Liver (tissue), 9 donors: Measurements from ENCODE around the gene RB1. TPM values are rescaled to one million over a fixed set of nuclear protein-coding genes. Genes with fewer than 3 reads are reported as not detected.

Source experiments
- DNase-seq: peaks from one replicate; pipeline ENCODE4 v3.0.0-alpha.2; 2017; ENCODE audit warnings: low spot score
- H3K27ac ChIP-seq, 2 donors: one replicate each; pipeline ENCODE4 v1.7.0; 2013; ENCODE audit warnings: inconsistent platforms in 2 of 2, low read length in 2 of 2, control low read depth in 1 of 2, low read depth in 1 of 2, mild to moderate bottlenecking in 1 of 2
- H3K27me3 ChIP-seq, 4 donors: one replicate each; pipeline versions ENCODE4 v1.6.1 to v1.7.0; 2013; ENCODE audit warnings: low read length in 3 of 4, inconsistent platforms in 1 of 4, mild to moderate bottlenecking in 1 of 4, moderate library complexity in 1 of 4; ENCODE audit not compliant: control insufficient read depth in 4 of 4, insufficient read depth in 4 of 4
- H3K36me3 ChIP-seq, 4 donors: one replicate each; pipeline versions ENCODE4 v1.6.1 to v1.7.0; 2013; ENCODE audit warnings: low read length in 3 of 4, mild to moderate bottlenecking in 3 of 4, low read depth in 1 of 4, moderate library complexity in 1 of 4; ENCODE audit not compliant: control insufficient read depth in 4 of 4, insufficient read depth in 3 of 4
- H3K4me1 ChIP-seq, 4 donors: one replicate each; pipeline versions ENCODE4 v1.6.1 to v1.7.0; 2013; ENCODE audit warnings: low read length in 3 of 4, mild to moderate bottlenecking in 3 of 4, moderate library complexity in 1 of 4; ENCODE audit not compliant: control insufficient read depth in 4 of 4, insufficient read depth in 4 of 4
- H3K4me3 ChIP-seq, 3 donors: one replicate each; pipeline versions ENCODE4 v1.6.1 to v1.7.0; 2013; ENCODE audit warnings: low read length in 3 of 3, control low read depth in 1 of 3, low read depth in 1 of 3, mild to moderate bottlenecking in 1 of 3
- H3K9ac ChIP-seq, 2 donors: one replicate each; pipeline ENCODE4 v1.7.0; 2013; ENCODE audit warnings: low read length in 2 of 2, mild to moderate bottlenecking in 2 of 2, moderate library complexity in 2 of 2, control low read depth in 1 of 2, low read depth in 1 of 2
- H3K9me3 ChIP-seq, 4 donors: one replicate each; pipeline versions ENCODE4 v1.6.1 to v1.7.0; 2013; ENCODE audit warnings: low read length in 3 of 4; ENCODE audit not compliant: control insufficient read depth in 4 of 4
- EGR1 ChIP-seq, 2 donors: IDR thresholded peaks; 2 replicates each; pipeline ENCODE4 v1.6.1; 2016 to 2018; ENCODE audit warnings: antibody characterized with exemption in 2 of 2, low read depth in 2 of 2
- HNF4G ChIP-seq: IDR thresholded peaks from 2 replicates; pipeline ENCODE4 v1.6.1; 2016; ENCODE audit warnings: antibody characterized with exemption
- NR2F2 ChIP-seq: IDR thresholded peaks from 2 replicates; pipeline ENCODE4 v1.6.1; 2016; ENCODE audit warnings: antibody characterized with exemption
- RAD21 ChIP-seq, 2 donors: IDR thresholded peaks; 2 replicates each; pipeline ENCODE4 v1.6.1; 2016; ENCODE audit warnings: antibody characterized with exemption in 2 of 2, mild to moderate bottlenecking in 2 of 2
- RXRA ChIP-seq, 2 donors: IDR thresholded peaks; 2 replicates each; pipeline ENCODE4 v1.6.1; 2017 to 2018; ENCODE audit warnings: antibody characterized with exemption in 2 of 2, mild to moderate bottlenecking in 1 of 2
- SP1 ChIP-seq: IDR thresholded peaks from 2 replicates; pipeline ENCODE4 v1.6.1; 2018; ENCODE audit warnings: antibody characterized with exemption, mild to moderate bottlenecking
- TAF1 ChIP-seq: conservative IDR thresholded peaks from 2 replicates; pipeline ENCODE4 v1.6.1; 2016; ENCODE audit warnings: antibody characterized with exemption, mild to moderate bottlenecking
- YY1 ChIP-seq: IDR thresholded peaks from 2 replicates; pipeline ENCODE4 v1.6.1; 2016; ENCODE audit warnings: antibody characterized with exemption, mild to moderate bottlenecking
- WGBS: extraction: QIAGEN DNeasy Blood & Tissue Kit; methylation state at CpG from one replicate; pipeline ENCODE4 v1.1.7; 2013; 5-methylcytosine and 5-hydroxymethylcytosine counted together
- polyA plus RNA-seq, 2 donors: library from polyadenylated mRNA; stranded (reverse) in 1 of 2; unstranded in 1 of 2; fragments of 200-250 nt in 1 of 2; fragments of >200 nt in 1 of 2; fragmentation: Nextera tagmentation in 1 of 2; extraction: Ambion mirVana in 1 of 2; gene quantifications; one replicate each; pipeline versions ENCODE4 v1.2.1 to v1.2.3, GENCODE V29; 2013 to 2015
- total RNA-seq, 2 donors: library from RNA; depleted of rRNA; stranded (reverse); fragments of >200 nt; gene quantifications; one replicate each; pipeline ENCODE4 v1.2.3, GENCODE V29; 2014
- TF ChIP-seq, protein P1 (sequence below): IDR thresholded peaks from 2 replicates; pipeline ENCODE4 v1.6.1; 2016; ENCODE audit warnings: antibody characterized with exemption
- TF ChIP-seq, protein P2 (sequence below): IDR thresholded peaks from 2 replicates; pipeline ENCODE4 v1.6.1; 2016; ENCODE audit warnings: antibody characterized with exemption, mild to moderate bottlenecking
- TF ChIP-seq, protein P3 (sequence below): IDR thresholded peaks from 2 replicates; pipeline ENCODE4 v1.6.1; 2016; ENCODE audit warnings: antibody characterized with exemption
- TF ChIP-seq, protein P4 (sequence below): IDR thresholded peaks from 2 replicates; pipeline ENCODE4 v1.6.1; 2016; ENCODE audit warnings: antibody characterized with exemption
- TF ChIP-seq, protein P5 (sequence below): fragments of 150-350 bp; IDR thresholded peaks from 2 replicates; pipeline ENCODE4 v1.5.1; 2017; ENCODE audit warnings: improper control_type of control experiment, low read depth, low read length; ENCODE audit not compliant: missing input control
- donor health status: healthy.
- donor health status: healthy.
- donor health status: healthy.
- donor health status: healthy.
- donor health status: healthy.

Gene RB1
- total and polyA plus RNA-seq, 4 donors, result 6.6 to 30.6 (median 8.9) TPM

DNA sequence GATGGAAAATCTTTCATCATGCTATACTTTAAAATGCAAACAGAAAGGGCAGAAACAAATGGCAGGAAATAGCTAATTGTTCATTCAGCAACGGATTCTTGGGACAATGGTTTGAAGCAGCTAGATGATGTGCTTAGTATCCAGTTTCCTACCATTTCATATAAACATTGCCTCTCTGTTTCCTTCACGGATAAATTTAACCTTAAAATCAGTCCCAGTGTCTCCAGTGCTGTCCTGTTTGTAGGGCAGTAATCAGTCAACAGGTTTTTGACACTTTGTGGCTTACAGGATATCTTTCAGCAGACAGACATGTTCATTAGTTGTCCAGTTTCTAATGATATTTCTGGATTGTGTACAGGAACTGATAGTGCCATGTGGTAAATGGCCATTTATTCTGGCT is 24.7 kb upstream of the RB1 start:
- no peaks in the 10 kb centered on the region for H3K9me3 ChIP-seq
- DNase-seq, result no peak
- TF ChIP-seq EGR1 (IDR thresholded peaks at IDR 0.05; ENCODE audit: low read depth in 2 of 2) (no peak), SP1 (no peak), HNF4G (no peak), NR2F2 (no peak), YY1 (no peak), RXRA (IDR thresholded peaks at IDR 0.05) (no peak), TAF1 (no peak)
- TF ChIP-seq, protein P1, sequence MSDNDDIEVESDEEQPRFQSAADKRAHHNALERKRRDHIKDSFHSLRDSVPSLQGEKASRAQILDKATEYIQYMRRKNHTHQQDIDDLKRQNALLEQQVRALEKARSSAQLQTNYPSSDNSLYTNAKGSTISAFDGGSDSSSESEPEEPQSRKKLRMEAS, result no peak
- TF ChIP-seq, protein P2, sequence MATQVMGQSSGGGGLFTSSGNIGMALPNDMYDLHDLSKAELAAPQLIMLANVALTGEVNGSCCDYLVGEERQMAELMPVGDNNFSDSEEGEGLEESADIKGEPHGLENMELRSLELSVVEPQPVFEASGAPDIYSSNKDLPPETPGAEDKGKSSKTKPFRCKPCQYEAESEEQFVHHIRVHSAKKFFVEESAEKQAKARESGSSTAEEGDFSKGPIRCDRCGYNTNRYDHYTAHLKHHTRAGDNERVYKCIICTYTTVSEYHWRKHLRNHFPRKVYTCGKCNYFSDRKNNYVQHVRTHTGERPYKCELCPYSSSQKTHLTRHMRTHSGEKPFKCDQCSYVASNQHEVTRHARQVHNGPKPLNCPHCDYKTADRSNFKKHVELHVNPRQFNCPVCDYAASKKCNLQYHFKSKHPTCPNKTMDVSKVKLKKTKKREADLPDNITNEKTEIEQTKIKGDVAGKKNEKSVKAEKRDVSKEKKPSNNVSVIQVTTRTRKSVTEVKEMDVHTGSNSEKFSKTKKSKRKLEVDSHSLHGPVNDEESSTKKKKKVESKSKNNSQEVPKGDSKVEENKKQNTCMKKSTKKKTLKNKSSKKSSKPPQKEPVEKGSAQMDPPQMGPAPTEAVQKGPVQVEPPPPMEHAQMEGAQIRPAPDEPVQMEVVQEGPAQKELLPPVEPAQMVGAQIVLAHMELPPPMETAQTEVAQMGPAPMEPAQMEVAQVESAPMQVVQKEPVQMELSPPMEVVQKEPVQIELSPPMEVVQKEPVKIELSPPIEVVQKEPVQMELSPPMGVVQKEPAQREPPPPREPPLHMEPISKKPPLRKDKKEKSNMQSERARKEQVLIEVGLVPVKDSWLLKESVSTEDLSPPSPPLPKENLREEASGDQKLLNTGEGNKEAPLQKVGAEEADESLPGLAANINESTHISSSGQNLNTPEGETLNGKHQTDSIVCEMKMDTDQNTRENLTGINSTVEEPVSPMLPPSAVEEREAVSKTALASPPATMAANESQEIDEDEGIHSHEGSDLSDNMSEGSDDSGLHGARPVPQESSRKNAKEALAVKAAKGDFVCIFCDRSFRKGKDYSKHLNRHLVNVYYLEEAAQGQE, result no peak
- TF ChIP-seq, protein P3, sequence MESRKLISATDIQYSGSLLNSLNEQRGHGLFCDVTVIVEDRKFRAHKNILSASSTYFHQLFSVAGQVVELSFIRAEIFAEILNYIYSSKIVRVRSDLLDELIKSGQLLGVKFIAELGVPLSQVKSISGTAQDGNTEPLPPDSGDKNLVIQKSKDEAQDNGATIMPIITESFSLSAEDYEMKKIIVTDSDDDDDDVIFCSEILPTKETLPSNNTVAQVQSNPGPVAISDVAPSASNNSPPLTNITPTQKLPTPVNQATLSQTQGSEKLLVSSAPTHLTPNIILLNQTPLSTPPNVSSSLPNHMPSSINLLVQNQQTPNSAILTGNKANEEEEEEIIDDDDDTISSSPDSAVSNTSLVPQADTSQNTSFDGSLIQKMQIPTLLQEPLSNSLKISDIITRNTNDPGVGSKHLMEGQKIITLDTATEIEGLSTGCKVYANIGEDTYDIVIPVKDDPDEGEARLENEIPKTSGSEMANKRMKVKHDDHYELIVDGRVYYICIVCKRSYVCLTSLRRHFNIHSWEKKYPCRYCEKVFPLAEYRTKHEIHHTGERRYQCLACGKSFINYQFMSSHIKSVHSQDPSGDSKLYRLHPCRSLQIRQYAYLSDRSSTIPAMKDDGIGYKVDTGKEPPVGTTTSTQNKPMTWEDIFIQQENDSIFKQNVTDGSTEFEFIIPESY, result no peak
- TF ChIP-seq, protein P4, sequence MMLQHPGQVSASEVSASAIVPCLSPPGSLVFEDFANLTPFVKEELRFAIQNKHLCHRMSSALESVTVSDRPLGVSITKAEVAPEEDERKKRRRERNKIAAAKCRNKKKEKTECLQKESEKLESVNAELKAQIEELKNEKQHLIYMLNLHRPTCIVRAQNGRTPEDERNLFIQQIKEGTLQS, result no peak
- TF ChIP-seq, protein P5, sequence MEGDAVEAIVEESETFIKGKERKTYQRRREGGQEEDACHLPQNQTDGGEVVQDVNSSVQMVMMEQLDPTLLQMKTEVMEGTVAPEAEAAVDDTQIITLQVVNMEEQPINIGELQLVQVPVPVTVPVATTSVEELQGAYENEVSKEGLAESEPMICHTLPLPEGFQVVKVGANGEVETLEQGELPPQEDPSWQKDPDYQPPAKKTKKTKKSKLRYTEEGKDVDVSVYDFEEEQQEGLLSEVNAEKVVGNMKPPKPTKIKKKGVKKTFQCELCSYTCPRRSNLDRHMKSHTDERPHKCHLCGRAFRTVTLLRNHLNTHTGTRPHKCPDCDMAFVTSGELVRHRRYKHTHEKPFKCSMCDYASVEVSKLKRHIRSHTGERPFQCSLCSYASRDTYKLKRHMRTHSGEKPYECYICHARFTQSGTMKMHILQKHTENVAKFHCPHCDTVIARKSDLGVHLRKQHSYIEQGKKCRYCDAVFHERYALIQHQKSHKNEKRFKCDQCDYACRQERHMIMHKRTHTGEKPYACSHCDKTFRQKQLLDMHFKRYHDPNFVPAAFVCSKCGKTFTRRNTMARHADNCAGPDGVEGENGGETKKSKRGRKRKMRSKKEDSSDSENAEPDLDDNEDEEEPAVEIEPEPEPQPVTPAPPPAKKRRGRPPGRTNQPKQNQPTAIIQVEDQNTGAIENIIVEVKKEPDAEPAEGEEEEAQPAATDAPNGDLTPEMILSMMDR, result no peak
- H3K9ac ChIP-seq, result no peak overlapping the region
- no peak overlapping the region for H3K4me3 ChIP-seq
- WGBS, result 64% methylated on average over 2 of the region's 2 CpGs
- H3K27me3 ChIP-seq, result no peaks in the 10 kb centered on the region
- H3K4me1 ChIP-seq, result no peaks in the 10 kb centered on the region
- H3K27ac ChIP-seq, result no peak overlapping the region
- no peaks in the 10 kb centered on the region for H3K36me3 ChIP-seq

DNA sequence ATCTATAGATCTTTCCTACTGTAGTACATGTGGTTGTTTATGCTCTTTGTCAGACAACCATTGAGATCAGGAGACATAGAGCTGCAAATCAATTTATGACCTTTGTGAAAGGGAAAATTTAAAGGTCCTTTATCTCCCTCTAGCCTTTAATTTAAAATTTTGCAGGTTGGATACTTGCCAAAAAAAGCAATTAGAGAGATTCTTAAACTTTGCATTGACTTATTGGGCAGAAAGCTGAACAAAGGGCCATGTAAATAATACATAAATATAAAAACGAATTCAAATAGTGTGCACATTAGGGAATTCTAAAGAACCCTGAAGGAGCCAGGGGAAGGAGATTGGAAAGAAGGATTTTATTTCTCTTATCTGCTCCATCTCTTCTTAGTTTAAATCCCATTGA is 22.0 kb upstream of the RB1 start:
- no peaks in the 10 kb centered on the region for H3K4me1 ChIP-seq
- no peaks in the 10 kb centered on the region for H3K27me3 ChIP-seq
- no peaks in the 10 kb centered on the region for H3K36me3 ChIP-seq
- H3K4me3 ChIP-seq, result no peak overlapping the region
- H3K27ac ChIP-seq, result no peak overlapping the region
- no peak for DNase-seq
- H3K9ac ChIP-seq, result no peak overlapping the region
- TF ChIP-seq NR2F2 (no peak), RAD21 (IDR thresholded peaks at IDR 0.05) (peak in 1 of 2 donors; percentile 30)
- no peaks in the 10 kb centered on the region for H3K9me3 ChIP-seq
- 83% methylated on average over 1 of the region's 1 CpG for WGBS
